Measurements from ENCODE around the gene PCDHGB5. TPM values are rescaled to one million over a fixed set of nuclear protein-coding genes. Genes with fewer than 3 reads are reported as not detected.
A peak's percentile ranks its signal among the peaks of the same experiment; 100 is the strongest.
"Not testable (repeated sequence)": the region's sequence is repeated elsewhere in the genome, so short reads cannot be mapped to it uniquely, and the experiment has no call there.

The PCDHGB5 gene
- total RNA-seq, 1 donor from 2014 or later, result 3.7 TPM

DNA sequence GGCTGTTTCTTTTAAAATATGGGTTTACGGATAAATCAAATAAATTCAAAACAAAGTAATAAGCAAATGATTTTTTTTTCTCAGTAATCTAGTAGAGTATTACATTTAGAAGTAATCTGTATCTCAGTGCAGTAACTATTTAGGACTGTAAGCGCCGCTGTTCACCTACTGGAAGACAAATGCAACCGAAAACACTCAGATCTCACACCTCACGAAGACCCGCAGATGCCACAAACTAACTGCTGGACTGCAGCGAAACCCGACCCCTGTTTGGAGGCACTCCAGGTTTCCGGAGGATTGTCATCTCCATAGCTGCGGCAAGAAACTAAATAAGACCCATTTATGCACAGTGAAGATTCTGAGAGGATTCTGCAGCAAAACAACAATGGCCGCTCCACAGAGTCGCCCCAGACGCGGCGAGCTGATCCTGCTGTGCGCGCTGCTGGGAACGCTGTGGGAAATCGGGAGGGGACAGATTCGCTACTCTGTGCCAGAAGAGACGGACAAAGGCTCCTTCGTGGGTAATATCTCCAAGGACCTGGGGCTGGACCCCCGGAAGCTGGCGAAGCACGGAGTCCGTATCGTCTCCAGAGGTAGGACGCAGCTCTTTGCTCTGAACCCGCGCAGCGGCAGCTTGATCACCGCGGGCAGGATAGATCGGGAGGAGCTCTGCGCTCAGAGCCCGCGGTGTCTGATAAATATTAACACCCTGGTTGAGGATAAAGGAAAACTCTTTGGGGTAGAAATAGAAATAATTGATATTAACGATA, 5.1 kb upstream of the PCDHGB5 start, which contains the start of gene PCDHGA8:
TSS of gene PCDHGA8 (plus strand) at position 205 of the 770 bp plus-strand sequence. CDS start at position 386, 181 bp downstream.
- TF ChIP-seq EZH2 (IDR thresholded peaks at IDR 0.05), result no peak
- TF ChIP-seq EZH2phosphoT487 (IDR thresholded peaks at IDR 0.05), result no peak
- TF ChIP-seq, protein P1, sequence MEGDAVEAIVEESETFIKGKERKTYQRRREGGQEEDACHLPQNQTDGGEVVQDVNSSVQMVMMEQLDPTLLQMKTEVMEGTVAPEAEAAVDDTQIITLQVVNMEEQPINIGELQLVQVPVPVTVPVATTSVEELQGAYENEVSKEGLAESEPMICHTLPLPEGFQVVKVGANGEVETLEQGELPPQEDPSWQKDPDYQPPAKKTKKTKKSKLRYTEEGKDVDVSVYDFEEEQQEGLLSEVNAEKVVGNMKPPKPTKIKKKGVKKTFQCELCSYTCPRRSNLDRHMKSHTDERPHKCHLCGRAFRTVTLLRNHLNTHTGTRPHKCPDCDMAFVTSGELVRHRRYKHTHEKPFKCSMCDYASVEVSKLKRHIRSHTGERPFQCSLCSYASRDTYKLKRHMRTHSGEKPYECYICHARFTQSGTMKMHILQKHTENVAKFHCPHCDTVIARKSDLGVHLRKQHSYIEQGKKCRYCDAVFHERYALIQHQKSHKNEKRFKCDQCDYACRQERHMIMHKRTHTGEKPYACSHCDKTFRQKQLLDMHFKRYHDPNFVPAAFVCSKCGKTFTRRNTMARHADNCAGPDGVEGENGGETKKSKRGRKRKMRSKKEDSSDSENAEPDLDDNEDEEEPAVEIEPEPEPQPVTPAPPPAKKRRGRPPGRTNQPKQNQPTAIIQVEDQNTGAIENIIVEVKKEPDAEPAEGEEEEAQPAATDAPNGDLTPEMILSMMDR (IDR thresholded peaks at IDR 0.05), result no peak
- Histone ChIP-seq H3K79me2 (ENCODE audit: low read depth) (no peaks in the 10 kb centered on the region), H2AFZ (replicated peaks) (no peak within 1 kb of the TSS), H4K20me1 (ENCODE audit: low read depth) (no peaks in the 10 kb centered on the region), H3K9ac (no peak within 1 kb of the TSS), H3K4me1 (no peaks in the 10 kb centered on the region), H3K4me2 (no peak within 1 kb of the TSS), H3K27me3 (no peaks in the 10 kb centered on the region), H3K27ac (no peak within 1 kb of the TSS), H3K36me3 (peaks cover 19% of the 10 kb centered on the region), H3K9me3 (ENCODE audit: low read depth) (peaks cover 57% of the 10 kb centered on the region), H3F3A (ENCODE audit: low read depth) (peaks cover 7% of the 10 kb centered on the region), H3K4me3 (peak within 1 kb of the TSS; percentile 3)
- no peaks in the 10 kb centered on the region for H3K4me1 Mint-ChIP-seq
- H3K9me3 Mint-ChIP-seq, result peaks cover 56% of the 10 kb centered on the region
- peaks cover 9% of the 10 kb centered on the region for H3K36me3 Mint-ChIP-seq
- H3K4me3 Mint-ChIP-seq, result no peak within 1 kb of the TSS
- H3K27ac Mint-ChIP-seq, result no peak within 1 kb of the TSS
- peaks cover 2% of the 10 kb centered on the region for H3K27me3 Mint-ChIP-seq (ENCODE audit: insufficient read depth, low read depth)
- DNase-seq (ENCODE audit: low spot score), result no peak

DNA sequence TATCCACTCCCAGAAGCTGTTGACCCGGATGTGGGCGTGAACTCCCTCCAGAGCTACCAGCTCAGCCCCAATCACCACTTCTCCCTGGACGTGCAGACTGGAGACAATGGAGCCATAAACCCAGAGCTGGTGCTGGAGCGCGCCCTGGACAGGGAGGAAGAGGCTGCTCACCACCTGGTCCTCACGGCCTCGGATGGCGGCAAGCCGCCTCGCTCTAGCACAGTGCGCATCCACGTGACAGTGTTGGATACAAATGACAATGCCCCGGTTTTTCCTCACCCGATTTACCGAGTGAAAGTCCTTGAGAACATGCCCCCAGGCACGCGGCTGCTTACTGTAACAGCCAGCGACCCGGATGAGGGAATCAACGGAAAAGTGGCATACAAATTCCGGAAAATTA, 4.5 kb upstream of the PCDHGB5 start:
- Histone ChIP-seq H4K20me1 (ENCODE audit: low read depth) (no peaks in the 10 kb centered on the region), H3K36me3 (peaks cover 19% of the 10 kb centered on the region), H2AFZ (replicated peaks) (no peak overlapping the region), H3K4me2 (no peak overlapping the region), H3K79me2 (ENCODE audit: low read depth) (no peaks in the 10 kb centered on the region), H3K27me3 (no peaks in the 10 kb centered on the region), H3K9me3 (ENCODE audit: low read depth) (peaks cover 58% of the 10 kb centered on the region), H3K27ac (no peak overlapping the region), H3K9ac (no peak overlapping the region), H3F3A (ENCODE audit: low read depth) (peaks cover 7% of the 10 kb centered on the region), H3K4me1 (no peaks in the 10 kb centered on the region), H3K4me3 (no peak overlapping the region)
- Mint-ChIP-seq H3K4me1 (no peaks in the 10 kb centered on the region), H3K4me3 (no peak overlapping the region), H3K27ac (no peak overlapping the region), H3K27me3 (ENCODE audit: insufficient read depth, low read depth) (peaks cover 2% of the 10 kb centered on the region), H3K36me3 (peaks cover 9% of the 10 kb centered on the region), H3K9me3 (peaks cover 54% of the 10 kb centered on the region)
- DNase-seq (ENCODE audit: low spot score), result no peak
- TF ChIP-seq EZH2phosphoT487 (IDR thresholded peaks at IDR 0.05) (no peak), EZH2 (IDR thresholded peaks at IDR 0.05) (no peak)
- TF ChIP-seq, protein P1 (IDR thresholded peaks at IDR 0.05), result no peak

DNA sequence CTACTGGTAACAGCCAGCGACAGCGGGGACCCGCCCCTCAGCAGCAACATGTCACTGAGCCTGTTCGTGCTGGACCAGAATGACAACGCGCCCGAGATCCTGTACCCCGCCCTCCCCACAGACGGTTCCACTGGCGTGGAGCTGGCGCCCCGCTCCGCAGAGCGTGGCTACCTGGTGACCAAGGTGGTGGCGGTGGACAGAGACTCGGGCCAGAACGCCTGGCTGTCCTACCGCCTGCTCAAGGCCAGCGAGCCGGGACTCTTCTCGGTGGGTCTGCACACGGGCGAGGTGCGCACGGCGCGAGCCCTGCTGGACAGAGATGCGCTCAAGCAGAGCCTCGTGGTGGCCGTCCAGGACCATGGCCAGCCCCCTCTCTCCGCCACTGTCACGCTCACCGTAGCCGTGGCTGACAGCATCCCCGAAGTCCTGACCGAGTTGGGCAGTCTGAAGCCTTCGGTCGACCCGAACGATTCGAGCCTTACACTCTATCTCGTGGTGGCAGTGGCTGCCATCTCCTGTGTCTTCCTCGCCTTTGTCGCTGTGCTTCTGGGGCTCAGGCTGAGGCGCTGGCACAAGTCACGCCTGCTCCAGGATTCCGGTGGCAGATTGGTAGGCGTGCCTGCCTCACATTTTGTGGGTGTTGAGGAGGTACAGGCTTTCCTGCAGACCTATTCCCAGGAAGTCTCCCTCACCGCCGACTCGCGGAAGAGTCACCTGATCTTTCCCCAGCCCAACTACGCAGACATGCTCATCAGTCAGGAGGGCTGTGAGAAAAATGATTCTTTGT, 3.2 kb upstream of the PCDHGB5 start:
- H3K27ac Mint-ChIP-seq; H4K20me1 ChIP-seq (ENCODE audit: low read depth); H3K4me2 ChIP-seq; H3K4me1 ChIP-seq; H3K36me3 Mint-ChIP-seq; H3K27ac ChIP-seq; H3K27me3 ChIP-seq; H3K79me2 ChIP-seq (ENCODE audit: low read depth); H3K4me3 ChIP-seq; H2AFZ ChIP-seq (replicated peaks); H3K4me3 Mint-ChIP-seq; H3F3A ChIP-seq (ENCODE audit: low read depth); H3K27me3 Mint-ChIP-seq (ENCODE audit: insufficient read depth, low read depth); H3K4me1 Mint-ChIP-seq; DNase-seq (ENCODE audit: low spot score); H3K9ac ChIP-seq: not testable (repeated sequence)
- peaks cover 56% of the 10 kb centered on the region for H3K9me3 Mint-ChIP-seq
- peaks cover 63% of the 10 kb centered on the region for H3K9me3 ChIP-seq (ENCODE audit: low read depth)
- H3K36me3 ChIP-seq, result peaks cover 19% of the 10 kb centered on the region

Measured in neural progenitor cell (in vitro differentiated cells).